PC-9 (cell line): ENCODE data around the gene LRRC7.

ENCODE experiments used
- EZH2 ChIP-seq: fragments of 200-600 bp; sonication (generic); IDR thresholded peaks from 2 replicates; pipeline ENCODE4 v1.8.0; 2017; ENCODE audit warnings: antibody characterized with exemption, low read depth
- TF ChIP-seq, protein P1 (sequence below): fragments of 200-600 bp; sonication (generic); conservative IDR thresholded peaks from 2 replicates; pipeline ENCODE4 v1.6.1; 2017; ENCODE audit warnings: mixed run types, antibody characterized with exemption, mild to moderate bottlenecking, moderate library complexity

DNA sequence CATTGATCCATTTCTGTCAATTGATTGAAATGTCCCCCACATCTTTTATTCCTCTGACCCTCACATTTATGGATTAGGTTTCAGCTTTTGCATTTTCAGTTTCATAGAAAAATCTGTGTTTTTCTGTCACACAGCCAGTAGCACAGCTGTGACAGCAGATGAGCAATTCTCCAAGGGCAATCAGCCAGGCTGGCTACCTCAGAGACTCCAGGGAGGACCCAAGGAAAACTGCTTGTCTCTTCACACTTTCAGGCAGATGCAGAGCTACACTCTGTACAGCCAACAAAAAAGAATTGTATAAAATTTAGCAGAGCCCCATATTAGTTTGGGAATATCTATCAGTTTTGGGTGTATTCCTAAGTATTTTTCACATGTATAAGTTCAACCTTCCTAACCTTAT, 257.2 kb downstream of the LRRC7 start:
- TF ChIP-seq, protein P1, sequence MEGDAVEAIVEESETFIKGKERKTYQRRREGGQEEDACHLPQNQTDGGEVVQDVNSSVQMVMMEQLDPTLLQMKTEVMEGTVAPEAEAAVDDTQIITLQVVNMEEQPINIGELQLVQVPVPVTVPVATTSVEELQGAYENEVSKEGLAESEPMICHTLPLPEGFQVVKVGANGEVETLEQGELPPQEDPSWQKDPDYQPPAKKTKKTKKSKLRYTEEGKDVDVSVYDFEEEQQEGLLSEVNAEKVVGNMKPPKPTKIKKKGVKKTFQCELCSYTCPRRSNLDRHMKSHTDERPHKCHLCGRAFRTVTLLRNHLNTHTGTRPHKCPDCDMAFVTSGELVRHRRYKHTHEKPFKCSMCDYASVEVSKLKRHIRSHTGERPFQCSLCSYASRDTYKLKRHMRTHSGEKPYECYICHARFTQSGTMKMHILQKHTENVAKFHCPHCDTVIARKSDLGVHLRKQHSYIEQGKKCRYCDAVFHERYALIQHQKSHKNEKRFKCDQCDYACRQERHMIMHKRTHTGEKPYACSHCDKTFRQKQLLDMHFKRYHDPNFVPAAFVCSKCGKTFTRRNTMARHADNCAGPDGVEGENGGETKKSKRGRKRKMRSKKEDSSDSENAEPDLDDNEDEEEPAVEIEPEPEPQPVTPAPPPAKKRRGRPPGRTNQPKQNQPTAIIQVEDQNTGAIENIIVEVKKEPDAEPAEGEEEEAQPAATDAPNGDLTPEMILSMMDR, result no peak
- TF ChIP-seq EZH2, result no peak
